Mesenchymal stem cell (in vitro differentiated cells and primary cell): Measurements from ENCODE around the gene SUGP1.

Experiments used
- DNase-seq: peaks from one replicate; pipeline ENCODE4 v3.0.0-alpha.2; 2013
- H2AFZ ChIP-seq: one replicate; pipeline ENCODE4 v1.6.1; 2013; ENCODE audit warnings: low read depth, mild to moderate bottlenecking, control low read depth, inconsistent platforms, low read length, moderate library complexity
- H2AK5ac ChIP-seq: 2 replicates; pipeline ENCODE4 v1.6.1; 2013; ENCODE audit warnings: low read length, moderate library complexity, mild to moderate bottlenecking, inconsistent platforms; ENCODE audit not compliant: severe bottlenecking
- H2BK120ac ChIP-seq: one replicate; pipeline ENCODE4 v1.6.1; 2013; ENCODE audit warnings: low read depth, mild to moderate bottlenecking, inconsistent platforms, low read length, moderate library complexity
- H2BK12ac ChIP-seq, 2 experiments: one replicate each; pipeline ENCODE4 v1.6.1; 2013; ENCODE audit warnings: inconsistent platforms in 2 of 2, low read length in 2 of 2, mild to moderate bottlenecking in 2 of 2, moderate library complexity in 2 of 2, control low read depth in 1 of 2
- H2BK15ac ChIP-seq: one replicate; pipeline ENCODE4 v1.6.1; 2013; ENCODE audit warnings: mild to moderate bottlenecking, low read depth, inconsistent platforms; ENCODE audit not compliant: poor library complexity, severe bottlenecking
- H2BK5ac ChIP-seq: 2 replicates; pipeline ENCODE4 v1.6.1; 2013; ENCODE audit warnings: low read depth, mild to moderate bottlenecking, low read length, control low read depth, inconsistent platforms; ENCODE audit not compliant: poor library complexity, severe bottlenecking
- H3K14ac ChIP-seq, 2 experiments: one replicate each; pipeline ENCODE4 v1.6.1; 2013; ENCODE audit warnings: inconsistent platforms in 2 of 2, low read length in 2 of 2, control low read depth in 1 of 2, mild to moderate bottlenecking in 1 of 2, moderate library complexity in 1 of 2
- H3K18ac ChIP-seq, 2 experiments: one replicate each; pipeline ENCODE4 v1.6.1; 2013; ENCODE audit warnings: inconsistent platforms in 2 of 2, low read length in 2 of 2, control low read depth in 1 of 2, low read depth in 1 of 2, mild to moderate bottlenecking in 1 of 2
- H3K23ac ChIP-seq, 2 experiments: one replicate each; pipeline ENCODE4 v1.6.1; 2013; ENCODE audit warnings: inconsistent platforms in 2 of 2, low read length in 2 of 2, mild to moderate bottlenecking in 2 of 2, moderate library complexity in 2 of 2, control low read depth in 1 of 2
- H3K27ac ChIP-seq: 2 replicates; pipeline ENCODE4 v1.5.1; 2013; ENCODE audit warnings: mild to moderate bottlenecking, moderate library complexity, low read length, control low read depth, inconsistent platforms; ENCODE audit not compliant: poor library complexity, severe bottlenecking
- H3K27me3 ChIP-seq, 2 experiments: 2 replicates each; pipeline versions ENCODE4 v1.6.1 to v1.7.0; 2013; ENCODE audit warnings: low read length in 2 of 2, mild to moderate bottlenecking in 2 of 2, moderate library complexity in 2 of 2, control low read depth in 1 of 2, inconsistent platforms in 1 of 2; ENCODE audit not compliant: control insufficient read depth in 1 of 2, insufficient read depth in 1 of 2
- H3K36me3 ChIP-seq, 2 experiments: 2 replicates each; pipeline versions ENCODE4 v1.6.1 to v1.7.0; 2013; ENCODE audit warnings: low read length in 2 of 2, control low read depth in 1 of 2, inconsistent platforms in 1 of 2, low read depth in 1 of 2, mild to moderate bottlenecking in 1 of 2; ENCODE audit not compliant: insufficient read depth in 2 of 2, control insufficient read depth in 1 of 2
- H3K4ac ChIP-seq, 2 experiments: one replicate each; pipeline ENCODE4 v1.6.1; 2013; ENCODE audit warnings: inconsistent platforms in 2 of 2, low read length in 2 of 2, mild to moderate bottlenecking in 2 of 2, moderate library complexity in 2 of 2, control low read depth in 1 of 2, low read depth in 1 of 2
- H3K4me1 ChIP-seq: 2 replicates; pipeline ENCODE4 v1.6.1; 2013; ENCODE audit warnings: low read depth, low read length, control low read depth; ENCODE audit not compliant: control insufficient read depth, insufficient read depth
- H3K4me2 ChIP-seq: 2 replicates; pipeline ENCODE4 v1.6.1; 2013; ENCODE audit warnings: low read length, mild to moderate bottlenecking, inconsistent platforms; ENCODE audit not compliant: poor library complexity, severe bottlenecking
- H3K4me3 ChIP-seq, 2 experiments: 2 replicates each; pipeline versions ENCODE4 v1.5.1 to v1.7.0; 2013; ENCODE audit warnings: low read length in 2 of 2, mild to moderate bottlenecking in 2 of 2, control low read depth in 1 of 2, low read depth in 1 of 2; ENCODE audit not compliant: insufficient read depth in 1 of 2
- H3K79me1 ChIP-seq: replicated peaks from 2 replicates; pipeline ENCODE4 v1.6.1; 2013; ENCODE audit warnings: mild to moderate bottlenecking, control low read depth, low read length, inconsistent platforms; ENCODE audit not compliant: poor library complexity, severe bottlenecking
- H3K9ac ChIP-seq: 2 replicates; pipeline ENCODE4 v1.7.0; 2013; ENCODE audit warnings: mild to moderate bottlenecking, low read length, moderate library complexity
- H3K9me3 ChIP-seq: 2 replicates; pipeline ENCODE4 v1.7.0; 2013; ENCODE audit warnings: mild to moderate bottlenecking, low read length; ENCODE audit not compliant: control insufficient read depth
- H4K8ac ChIP-seq: one replicate; pipeline ENCODE4 v1.6.1; 2013; ENCODE audit warnings: inconsistent platforms, mild to moderate bottlenecking, low read length, moderate library complexity
- H4K91ac ChIP-seq: one replicate; pipeline ENCODE4 v1.6.1; 2013; ENCODE audit warnings: mild to moderate bottlenecking, low read length, inconsistent platforms
- WGBS: methylation state at CpG from one replicate; pipeline ENCODE4 v1.1.7; 2013; ENCODE audit warnings: mixed read lengths; 5-methylcytosine and 5-hydroxymethylcytosine counted together

The SUGP1 gene

GRCh38 chr19:19270749-19271571, 49.3 kb downstream of the SUGP1 start:
- H3K27ac ChIP-seq = no peak overlapping the region
- H3K14ac ChIP-seq = no peak overlapping the region
- no peak overlapping the region for H3K9ac ChIP-seq
- H2BK12ac ChIP-seq = no peak overlapping the region
- no peak overlapping the region for H2AFZ ChIP-seq
- H2BK120ac ChIP-seq = no peak overlapping the region
- H2BK5ac ChIP-seq = no peak overlapping the region
- H3K79me1 ChIP-seq = peaks cover 5% of the 10 kb centered on the region
- 87% methylated on average over 8 of the region's 8 CpGs for WGBS
- H3K4me1 ChIP-seq = peaks cover 15% of the 10 kb centered on the region
- H2AK5ac ChIP-seq = no peak overlapping the region
- DNase-seq = no peak
- peaks cover 12 to 46% of the 10 kb centered on the region in 2 experiments for H3K27me3 ChIP-seq
- H3K4me3 ChIP-seq = no peak overlapping the region
- H3K36me3 ChIP-seq = peaks cover 10 to 24% of the 10 kb centered on the region in 2 experiments
- no peak overlapping the region for H4K91ac ChIP-seq
- no peak overlapping the region for H2BK15ac ChIP-seq
- no peak overlapping the region for H3K4me2 ChIP-seq
- H3K4ac ChIP-seq = no peak overlapping the region
- H3K23ac ChIP-seq = no peak overlapping the region
- H3K9me3 ChIP-seq = no peaks in the 10 kb centered on the region
- H3K18ac ChIP-seq = no peak overlapping the region
- H4K8ac ChIP-seq = no peak overlapping the region

- Histone ChIP-seq H3K27ac (no peak overlapping the region), H3K4me3 (no peak overlapping the region), H2AFZ (no peak overlapping the region), H3K36me3 (peaks cover 3 to 17% of the 10 kb centered on the region in 2 experiments), H3K4ac (no peak overlapping the region), H4K8ac (no peak overlapping the region), H3K4me2 (no peak overlapping the region), H4K91ac (no peak overlapping the region), H3K4me1 (peaks cover 13% of the 10 kb centered on the region), H3K18ac (no peak overlapping the region), H3K9me3 (no peaks in the 10 kb centered on the region), H2BK12ac (no peak overlapping the region), H2BK5ac (no peak overlapping the region), H2AK5ac (no peak overlapping the region), H2BK15ac (no peak overlapping the region), H3K27me3 (peaks cover 12 to 46% of the 10 kb centered on the region in 2 experiments), H3K9ac (no peak overlapping the region), H2BK120ac (no peak overlapping the region), H3K23ac (no peak overlapping the region), H3K79me1 (peaks cover 2% of the 10 kb centered on the region), H3K14ac (no peak overlapping the region)
- 79% methylated on average over 15 of the region's 18 CpGs for WGBS
- no peak for DNase-seq
Observed at GRCh38 chr19:19269952-19270694, 50.2 kb downstream of the SUGP1 start.

GRCh38 chr19:19268453-19269385, 51.6 kb downstream of the SUGP1 start:
- no peak overlapping the region for H3K14ac ChIP-seq
- no peak overlapping the region for H3K18ac ChIP-seq
- H2BK5ac ChIP-seq = no peak overlapping the region
- peaks cover 0 to 4% of the 10 kb centered on the region in 2 experiments for H3K36me3 ChIP-seq
- no peak overlapping the region for H3K27ac ChIP-seq
- no peak overlapping the region for H2BK15ac ChIP-seq
- no peak overlapping the region for H2BK12ac ChIP-seq
- no peak overlapping the region for H3K9ac ChIP-seq
- DNase-seq = no peak
- no peak overlapping the region for H4K91ac ChIP-seq
- H4K8ac ChIP-seq = no peak overlapping the region
- WGBS = 84% methylated on average over 10 of the region's 10 CpGs
- peaks cover 17 to 49% of the 10 kb centered on the region in 2 experiments for H3K27me3 ChIP-seq
- no peak overlapping the region for H3K4me3 ChIP-seq
- no peak overlapping the region for H2BK120ac ChIP-seq
- H2AFZ ChIP-seq = no peak overlapping the region
- H3K4me2 ChIP-seq = no peak overlapping the region
- no peak overlapping the region for H2AK5ac ChIP-seq
- H3K9me3 ChIP-seq = no peaks in the 10 kb centered on the region
- H3K79me1 ChIP-seq = peaks cover 2% of the 10 kb centered on the region
- peaks cover 11% of the 10 kb centered on the region for H3K4me1 ChIP-seq
- H3K23ac ChIP-seq = no peak overlapping the region
- no peak overlapping the region for H3K4ac ChIP-seq
